Activated T-helper 1 cell treated with Interleukin-2 at 50 U/mL for 16 hours (primary cell): ENCODE data around the gene NEXN.
"Not testable (repeated sequence)": the region's sequence is repeated elsewhere in the genome, so short reads cannot be mapped to it uniquely, and the experiment has no call there.

Source experiments
- DNase-seq: peaks from one replicate; pipeline ENCODE4 v3.0.0-alpha.2; 2020; ENCODE audit warnings: low read depth

NEXN gene

DNA sequence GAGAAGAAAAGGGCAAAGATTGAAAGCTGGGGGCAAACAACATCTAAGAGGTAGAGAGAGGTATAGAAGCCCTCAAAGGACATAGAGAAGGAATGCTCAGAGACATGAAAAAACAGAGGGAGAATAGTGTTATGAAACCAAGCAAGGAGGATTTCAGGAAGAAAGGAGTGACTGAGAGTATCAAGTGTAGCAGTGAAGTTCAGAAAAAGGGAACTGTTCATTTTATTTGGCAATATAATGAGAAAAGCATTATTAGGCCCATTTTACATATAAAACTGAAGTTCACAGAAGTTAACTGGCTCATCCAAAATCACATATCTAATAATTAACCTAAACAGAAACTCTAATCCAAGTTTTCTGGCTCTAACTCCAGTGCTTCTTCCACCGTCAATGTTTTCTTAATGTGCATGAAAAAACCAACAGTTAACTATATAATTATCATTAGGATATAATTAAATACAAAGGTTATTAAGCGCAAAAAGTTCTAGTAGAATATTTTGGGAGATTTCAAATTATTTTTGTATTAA lies 17.7 kb downstream of the NEXN start:
- no peak for DNase-seq

DNA sequence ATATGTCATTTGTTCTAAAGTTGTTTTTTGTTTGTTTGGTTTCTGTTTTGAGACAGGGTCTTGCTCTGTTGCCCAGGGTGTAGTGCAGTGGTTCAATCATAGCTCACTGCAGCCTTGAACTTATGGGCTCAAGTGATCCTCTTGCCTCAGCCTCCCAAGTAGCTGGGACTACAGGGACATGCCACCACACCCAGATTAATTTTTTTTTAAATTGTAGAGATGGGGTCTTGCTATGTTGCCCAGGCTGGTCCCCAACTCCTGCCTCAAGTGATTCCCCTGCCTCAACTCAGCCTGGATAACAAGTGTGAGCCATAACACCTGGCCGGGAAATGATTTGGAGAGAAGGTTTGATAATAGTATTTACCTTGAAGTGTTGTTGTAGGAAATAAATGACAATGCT lies 18.2 kb downstream of the NEXN start:
- DNase-seq = no peak

GRCh38 chr1:77910116-77910515 lies 21.7 kb downstream of the NEXN start:
- DNase-seq = no peak

DNA sequence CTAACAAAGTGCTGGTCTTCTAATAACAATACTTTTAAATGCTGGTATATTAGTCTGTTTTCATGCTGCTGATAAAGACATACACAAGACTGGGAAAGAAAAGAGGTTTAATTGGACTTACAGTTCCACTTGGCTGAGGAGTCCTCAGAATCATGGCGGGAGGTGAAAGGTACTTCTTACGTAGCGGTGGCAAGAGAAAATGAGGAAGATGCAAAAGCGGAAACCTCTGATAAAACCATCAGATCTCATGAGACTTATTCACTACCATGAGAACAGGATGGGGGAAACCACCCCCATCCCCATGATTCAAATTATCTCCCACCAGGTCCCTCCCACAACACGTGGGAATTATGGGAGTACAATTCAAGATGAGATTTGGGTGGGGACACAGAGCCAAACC lies 30.5 kb downstream of the NEXN start:
- DNase-seq = not testable (repeated sequence)

GRCh38 chr1:77925518-77925917 lies 37.1 kb downstream of the NEXN start:
- DNase-seq = no peak

DNA sequence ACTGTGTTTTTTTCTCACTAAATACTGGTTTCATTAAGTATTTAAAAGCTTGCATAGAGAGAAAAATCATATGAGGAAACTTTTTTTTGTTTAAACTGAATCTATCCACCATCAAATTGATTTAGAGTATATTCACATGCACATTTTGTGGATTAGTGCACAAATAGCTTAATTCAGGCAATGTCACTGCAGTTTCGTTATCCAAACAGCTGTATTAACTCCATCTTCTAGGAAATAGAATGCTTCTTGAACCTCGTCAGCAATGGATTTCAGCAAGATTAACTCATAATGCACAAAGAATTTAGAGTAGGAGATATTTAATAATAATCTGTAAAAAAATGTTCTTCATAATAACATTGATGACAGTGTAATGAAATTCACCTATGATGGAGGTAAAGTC lies 37.5 kb downstream of the NEXN start:
- no peak for DNase-seq

GRCh38 chr1:77926561-77927357 lies 38.3 kb downstream of the NEXN start:
- DNase-seq = no peak

DNA sequence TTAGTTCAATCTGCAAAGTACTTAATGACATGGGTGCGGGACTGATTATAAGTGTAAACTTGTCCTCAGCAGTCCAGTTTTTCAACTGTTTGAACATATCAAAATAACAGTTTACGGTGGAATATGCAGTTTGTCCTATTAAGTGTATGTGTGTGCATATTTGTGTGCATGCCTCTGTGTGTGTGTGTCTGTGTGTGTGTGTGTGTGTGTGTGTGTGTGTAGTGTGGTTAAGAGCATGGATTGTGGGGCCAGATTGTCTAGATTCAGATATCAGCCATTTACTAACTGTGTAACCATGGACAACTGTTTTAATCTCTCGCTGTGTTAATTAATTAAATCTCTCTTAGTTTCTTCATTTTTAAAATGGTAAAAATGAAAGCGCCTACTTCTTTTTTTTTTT lies 39.0 kb downstream of the NEXN start:
- no peak for DNase-seq

DNA sequence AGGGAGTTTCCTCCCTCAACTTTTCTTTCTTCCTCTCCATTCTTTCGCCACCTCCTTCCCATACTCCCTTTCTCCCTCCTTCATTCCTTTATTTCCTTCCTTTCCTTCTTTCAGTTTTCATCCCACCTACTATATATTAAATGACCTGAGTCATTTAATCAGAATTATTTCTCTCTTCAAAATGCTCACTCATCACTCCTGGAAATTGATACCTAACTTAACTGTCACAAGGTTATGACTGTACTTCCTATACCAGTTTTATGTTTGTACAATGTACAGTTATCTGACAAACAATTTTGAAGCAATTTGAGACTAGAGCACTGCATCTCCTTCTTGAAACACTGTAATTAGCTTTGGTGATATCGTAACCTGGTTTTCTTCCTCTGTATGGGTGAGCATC lies 41.4 kb downstream of the NEXN start:
- DNase-seq = no peak

DNA sequence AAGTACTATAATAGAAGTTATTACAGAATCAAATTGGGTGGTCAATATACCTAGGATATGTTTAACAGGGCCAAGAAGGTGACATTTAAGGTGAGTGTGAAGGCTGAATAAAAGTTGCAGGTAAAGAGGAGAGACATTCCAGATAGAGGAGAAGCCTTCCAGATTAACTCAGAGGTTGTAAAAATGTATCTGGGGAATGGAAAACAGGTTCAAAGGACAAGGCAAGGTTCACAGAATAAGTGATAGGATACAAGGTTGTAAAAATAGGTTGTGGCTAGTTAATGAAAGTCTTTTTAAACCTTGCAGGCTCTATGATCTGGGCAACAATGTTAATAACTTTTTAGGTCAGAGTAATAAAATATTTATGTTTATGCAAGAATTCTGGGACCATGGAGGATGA lies 50.2 kb downstream of the NEXN start:
- DNase-seq = no peak

- DNase-seq = no peak
Observed at GRCh38 chr1:77940921-77941570, 52.6 kb downstream of the NEXN start.

GRCh38 chr1:77942400-77943140 lies 54.1 kb downstream of the NEXN start:
- no peak for DNase-seq

DNA sequence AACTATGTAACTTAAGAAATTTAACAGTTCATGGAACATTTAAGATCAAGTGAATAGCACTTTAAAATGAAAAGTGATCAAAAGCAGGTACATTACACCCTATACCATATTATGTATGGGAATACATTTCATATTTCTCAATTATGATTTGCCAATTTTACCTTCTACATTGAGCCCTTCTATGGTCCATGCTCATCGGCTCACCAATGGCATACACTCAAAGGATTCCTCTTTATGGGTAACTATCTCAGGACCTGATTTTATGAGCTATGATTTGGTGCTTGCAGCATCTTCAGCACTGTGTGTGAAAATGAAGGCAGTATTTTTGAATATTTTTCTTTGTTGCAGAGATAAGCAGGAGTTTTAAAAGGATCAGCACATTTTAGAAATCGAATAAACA lies 56.9 kb downstream of the NEXN start:
- no peak for DNase-seq

- DNase-seq = no peak
Observed at GRCh38 chr1:77948841-77949424, 60.5 kb downstream of the NEXN start.

- no peak for DNase-seq
Observed at GRCh38 chr1:77950873-77951272, 62.4 kb downstream of the NEXN start.

- DNase-seq = no peak
Observed at GRCh38 chr1:77951328-77951727, 62.9 kb downstream of the NEXN start.

- DNase-seq = no peak
Observed at GRCh38 chr1:77953907-77954306, 65.5 kb downstream of the NEXN start.

GRCh38 chr1:77954521-77954920 lies 66.1 kb downstream of the NEXN start:
- DNase-seq = no peak

DNA sequence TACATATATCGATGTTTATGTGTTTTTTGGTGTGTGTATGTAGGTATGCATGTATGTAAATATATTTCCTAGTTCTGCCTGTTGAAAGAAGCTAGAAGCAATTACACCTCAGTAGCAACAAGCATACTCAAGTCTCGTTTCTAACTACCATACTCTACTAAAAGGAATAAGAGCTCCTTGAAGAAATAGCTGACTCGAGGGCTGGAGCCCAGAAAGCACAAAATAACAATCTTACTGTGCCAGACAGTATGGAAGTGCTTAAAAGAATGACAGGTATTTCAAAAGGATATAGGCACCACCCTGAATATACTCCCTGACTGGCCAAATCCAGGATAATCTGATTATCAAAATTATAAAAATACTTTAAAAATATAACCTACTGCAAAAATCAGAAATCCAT lies 67.3 kb downstream of the NEXN start:
- DNase-seq = no peak

GRCh38 chr1:77956464-77956863 lies 68.0 kb downstream of the NEXN start:
- no peak for DNase-seq

DNA sequence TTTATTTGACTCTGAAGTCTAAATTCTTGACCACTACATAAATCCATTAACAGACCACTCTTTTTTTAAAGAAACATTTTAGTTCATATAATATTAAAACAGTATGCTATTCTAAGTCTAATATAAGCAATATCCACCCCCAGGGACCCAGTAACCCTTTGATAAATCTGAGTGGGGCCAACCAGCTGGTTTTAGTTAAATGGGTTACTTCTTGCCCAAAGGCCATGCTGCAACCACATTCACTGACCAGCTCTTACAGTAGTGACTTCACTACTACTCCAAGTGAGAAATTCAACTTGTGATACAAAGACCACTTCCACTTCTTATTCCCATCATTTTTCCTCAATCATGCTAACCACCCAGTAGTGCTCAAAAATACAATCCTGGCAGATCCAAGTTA lies 70.0 kb downstream of the NEXN start:
- DNase-seq = no peak

GRCh38 chr1:77958850-77959249 lies 70.4 kb downstream of the NEXN start:
- DNase-seq = no peak

GRCh38 chr1:77961392-77961791 lies 73.0 kb downstream of the NEXN start:
- no peak for DNase-seq
